Motor neuron (in vitro differentiated cells): ENCODE results near the gene UQCRH. TPM values are rescaled to one million over a fixed set of nuclear protein-coding genes. Genes with fewer than 3 reads are reported as not detected.
A peak's percentile ranks its signal among the peaks of the same experiment; 100 is the strongest.
"Not testable (repeated sequence)": the region's sequence is repeated elsewhere in the genome, so short reads cannot be mapped to it uniquely, and the experiment has no call there.

Experiments
- ATAC-seq, 8 experiments: fragments of 200-7000 bp; cut with Tn5 transposase; replicated peaks in 6 of 8; 2 replicates each; pipeline ENCODE4 v1.8.0; 2021; ENCODE audit warnings: mild to moderate bottlenecking in 8 of 8, moderate library complexity in 8 of 8
- H3K27ac ChIP-seq, 2 donors: fragments of 250-450 bp; sonication (Bioruptor Pico); 2 replicates each; pipeline ENCODE4 v1.9.0; 2021; ENCODE audit warnings: antibody characterized with exemption in 2 of 2, mild to moderate bottlenecking in 2 of 2, moderate library complexity in 1 of 2
- H3K4me1 ChIP-seq, 2 donors: fragments of 250-450 bp; sonication (Bioruptor Pico); replicated peaks in 1 of 2; 2 replicates each; pipeline ENCODE4 v1.6.1; 2021; ENCODE audit warnings: antibody characterized with exemption in 2 of 2, mild to moderate bottlenecking in 2 of 2, moderate library complexity in 1 of 2
- H3K4me3 ChIP-seq, 5 donors: fragments of 250-450 bp; sonication (Bioruptor Pico); 2 replicates each; pipeline ENCODE4 v1.9.0; 2021; ENCODE audit warnings: antibody characterized with exemption in 5 of 5, mild to moderate bottlenecking in 5 of 5, moderate library complexity in 4 of 5
- WGBS, 10 experiments: fragments of 450-650 bp; shearing (Covaris generic); methylation state at CpG; one replicate each; pipeline ENCODE4 v1.0.0; 2022; 5-methylcytosine and 5-hydroxymethylcytosine counted together
- in situ Hi-C, 9 experiments: fragments of 400-800 bp; cut with MboI; loops; one replicate each; pipeline ENCODE4 v1.15.0; 2021; ENCODE audit warnings: low sequenced_read_pairs in 9 of 9, low pct_unique_long_range_greater_than_20kb in 2 of 9; ENCODE audit not compliant: unreplicated experiment in 9 of 9
- total RNA-seq, 8 experiments: library from RNA; unstranded; fragments of 300-600 nt; gene quantifications; 2 replicates each; pipeline versions ENCODE4 v1.2.3 to v1.2.4, GENCODE V29; 2022

Gene UQCRH
- total RNA-seq, 8 experiments from 2014 or later: 462 to 1,061 (median 717) TPM

- Histone ChIP-seq H3K4me1 (peaks cover 13% of the 10 kb centered on the region in 2 donors), H3K4me3 (no peak overlapping the region), H3K27ac (no peak overlapping the region)
- no peak for ATAC-seq
- 50 to 100% (median 88%) methylated on average over 1 to 4 of the region's 4 CpGs; no CpG with 5 or more reads in 3 of the 10 experiments for WGBS, 10 experiments
- in situ Hi-C loops: no loop called here
Measured at GRCh38 chr1:46343351-46343695, 39.8 kb downstream of the UQCRH start.

GRCh38 chr1:46343705-46344104 lies 40.2 kb downstream of the UQCRH start:
- in situ Hi-C loops: no loop called here
- peaks cover 13% of the 10 kb centered on the region in 2 donors for H3K4me1 ChIP-seq
- WGBS, 10 experiments: 73 to 96% (median 88%) methylated on average over 1 to 4 of the region's 4 CpGs; no CpG with 5 or more reads in 3 of the 10 experiments
- no peak for ATAC-seq
- no peak overlapping the region for H3K27ac ChIP-seq
- no peak overlapping the region for H3K4me3 ChIP-seq

- H3K27ac ChIP-seq: no peak overlapping the region
- in situ Hi-C loops: no loop called here
- no peak for ATAC-seq
- H3K4me1 ChIP-seq: peaks cover 10 to 11% of the 10 kb centered on the region in 2 donors
- H3K4me3 ChIP-seq: no peak overlapping the region
- 80 to 100% (median 97%) methylated on average over 1 to 3 of the region's 3 CpGs; no CpG with 5 or more reads in 3 of the 10 experiments for WGBS, 10 experiments
Measured at GRCh38 chr1:46344481-46344880, 41.0 kb downstream of the UQCRH start.

- ATAC-seq: no peak
- Histone ChIP-seq H3K4me1 (peaks cover 7 to 8% of the 10 kb centered on the region in 2 donors), H3K27ac (no peak overlapping the region), H3K4me3 (no peak overlapping the region)
- in situ Hi-C loops: no loop called here
Measured at GRCh38 chr1:46345281-46345680, 41.8 kb downstream of the UQCRH start.

- no peak overlapping the region for H3K4me3 ChIP-seq
- ATAC-seq: no peak
- no peak overlapping the region for H3K27ac ChIP-seq
- WGBS, 10 experiments: 83 to 100% (median 93%) methylated on average over 1 to 2 of the region's 2 CpGs; no CpG with 5 or more reads in 2 of the 10 experiments
- H3K4me1 ChIP-seq: no peaks in the 10 kb centered on the region
- in situ Hi-C loops: no loop called here
Measured at GRCh38 chr1:46352363-46352762, 48.9 kb downstream of the UQCRH start.

GRCh38 chr1:46355920-46356319 lies 52.4 kb downstream of the UQCRH start:
- H3K4me3 ChIP-seq, H3K27ac ChIP-seq, ATAC-seq, in situ Hi-C loops, H3K4me1 ChIP-seq: not testable (repeated sequence)
- WGBS, 10 experiments: 46 to 100% (median 92%) methylated on average over 1 to 4 of the region's 5 CpGs; no CpG with 5 or more reads in 3 of the 10 experiments

- in situ Hi-C loops: no loop called here
- no peak for ATAC-seq
- H3K27ac ChIP-seq: no peak overlapping the region
- no peak overlapping the region for H3K4me3 ChIP-seq
- WGBS, 10 experiments: 80 to 100% (median 93%) methylated on average over 1 to 3 of the region's 3 CpGs; no CpG with 5 or more reads in 2 of the 10 experiments
- H3K4me1 ChIP-seq: no peaks in the 10 kb centered on the region
Measured at GRCh38 chr1:46362158-46362557, 58.7 kb downstream of the UQCRH start.

- Histone ChIP-seq H3K4me3 (no peak overlapping the region), H3K27ac (no peak overlapping the region), H3K4me1 (no peaks in the 10 kb centered on the region)
- ATAC-seq: no peak
- WGBS, 10 experiments: 91 to 100% (median 98%) methylated on average over 1 to 5 of the region's 5 CpGs; no CpG with 5 or more reads in 4 of the 10 experiments
- in situ Hi-C loops: no loop called here
Measured at GRCh38 chr1:46363121-46363520, 59.6 kb downstream of the UQCRH start.

GRCh38 chr1:46364612-46365011 lies 61.1 kb downstream of the UQCRH start:
- 53 to 83% (median 70%) methylated on average over 3 to 5 of the region's 5 CpGs; no CpG with 5 or more reads in 3 of the 10 experiments for WGBS, 10 experiments
- Histone ChIP-seq H3K4me3 (no peak overlapping the region), H3K27ac (no peak overlapping the region), H3K4me1 (no peaks in the 10 kb centered on the region)
- in situ Hi-C loops: no loop called here
- peak in 3 of 8 experiments; percentile 47 to 67 (median 48) for ATAC-seq

GRCh38 chr1:46365796-46366195 lies 62.3 kb downstream of the UQCRH start:
- WGBS, 10 experiments: 58 to 100% (median 95%) methylated on average over 1 to 8 of the region's 8 CpGs
- H3K4me3 ChIP-seq, H3K4me1 ChIP-seq, in situ Hi-C loops, H3K27ac ChIP-seq: not testable (repeated sequence)
- peak in 1 of 8 experiments; percentile 22 for ATAC-seq

Other genes with a start within 250 kb of the UQCRH start
- 100 to 1,000 TPM in 1 of 8 experiments, 10 to 100 TPM in 7; 11.6 to 137 (median 39.1) TPM for gene PIK3R3, start 171.1 kb upstream of the UQCRH start, total RNA-seq
- gene TSPAN1, start 128.6 kb upstream of the UQCRH start, total RNA-seq: 1 to 10 TPM in 4 of 8 experiments, under 1 TPM in 3, not detected in 1; 0.35 to 3.1 (median 1.1) TPM
- not detected for gene P3R3URF, start 127.2 kb upstream of the UQCRH start, total RNA-seq
- gene POMGNT1, start 105.3 kb upstream of the UQCRH start, total RNA-seq: 10 to 100 TPM; 40.9 to 80.1 (median 59.1) TPM
- gene LURAP1, start 100.4 kb upstream of the UQCRH start, total RNA-seq: 1 to 10 TPM; 1.4 to 2.9 (median 2.3) TPM
- gene RAD54L, start 55.9 kb upstream of the UQCRH start, total RNA-seq: 10 to 100 TPM in 2 of 8 experiments, 1 to 10 TPM in 2, under 1 TPM in 4; 0.31 to 15.5 (median 1.0) TPM
- 10 to 100 TPM; 65.4 to 98.2 (median 85.5) TPM for gene LRRC41, start 82 bp upstream of the UQCRH start, total RNA-seq
- 10 to 100 TPM; 14.5 to 22.4 (median 16.2) TPM for gene NSUN4, start 37.1 kb downstream of the UQCRH start, total RNA-seq
- gene FAAH, start 90.6 kb downstream of the UQCRH start, total RNA-seq: 10 to 100 TPM in 1 of 8 experiments, 1 to 10 TPM in 7; 1.7 to 10.5 (median 8.3) TPM
- gene DMBX1, start 186.1 kb downstream of the UQCRH start, total RNA-seq: 1 to 10 TPM in 1 of 8 experiments, under 1 TPM in 4, not detected in 3; 0.13 to 1.4 (median 0.15) TPM
- 1 to 10 TPM in 1 of 8 experiments, under 1 TPM in 6, not detected in 1; 0.13 to 1.4 (median 0.32) TPM for gene KNCN, start 247.9 kb downstream of the UQCRH start, total RNA-seq